Left renal pelvis (tissue), 4 donors: ENCODE measurements around the gene PGGT1B. TPM values are rescaled to one million over a fixed set of nuclear protein-coding genes. Genes with fewer than 3 reads are reported as not detected.

ENCODE experiments used
- DNase-seq, 4 donors: peaks; one replicate each; pipeline ENCODE4 v3.0.0-alpha.2; 2013; ENCODE audit warnings: low read depth in 4 of 4, low spot score in 3 of 4
- polyA plus RNA-seq, 4 donors: library from polyadenylated mRNA; unstranded; fragments of 120-200 nt; gene quantifications; one replicate each; pipeline ENCODE4 v1.2.1, GENCODE V29; 2013; ENCODE audit not compliant: insufficient read length in 4 of 4

The PGGT1B gene
- polyA plus RNA-seq, 4 donors = 25.8 to 41.8 (median 33.5) TPM

GRCh38 chr5:115186794-115187193 is 75.9 kb downstream of the PGGT1B start:
- no peak for DNase-seq

GRCh38 chr5:115184770-115185169 is 77.9 kb downstream of the PGGT1B start:
- DNase-seq = no peak

- DNase-seq = no peak
Observed at GRCh38 chr5:115181757-115182156, 80.9 kb downstream of the PGGT1B start.

- DNase-seq = no peak
Observed at GRCh38 chr5:115180165-115180709, 82.4 kb downstream of the PGGT1B start.

GRCh38 chr5:115179394-115180164 is 83.1 kb downstream of the PGGT1B start:
- DNase-seq = no peak

GRCh38 chr5:115179030-115179393 is 83.7 kb downstream of the PGGT1B start:
- no peak for DNase-seq

GRCh38 chr5:115170929-115171510 is 91.7 kb downstream of the PGGT1B start:
- no peak for DNase-seq

- no peak for DNase-seq
Observed at GRCh38 chr5:115170134-115170928, 92.3 kb downstream of the PGGT1B start.

- DNase-seq = peak; percentile 71 to 74 (median 71)
Observed at GRCh38 chr5:115169487-115170133, 93.1 kb downstream of the PGGT1B start, which contains the start of gene TRIM36. TRIM36 (minus strand) TSS chr5:115169908; CDS start chr5:115169634, 274 bp downstream.

- no peak for DNase-seq
Observed at GRCh38 chr5:115168829-115169486, 93.7 kb downstream of the PGGT1B start.

- no peak for DNase-seq
Observed at GRCh38 chr5:115166744-115167393, 95.8 kb downstream of the PGGT1B start.

GRCh38 chr5:115165790-115166189 is 96.9 kb downstream of the PGGT1B start:
- no peak for DNase-seq

- DNase-seq = no peak
Observed at GRCh38 chr5:115160975-115161475, 101.7 kb downstream of the PGGT1B start.

Other genes starting within 250 kb of the PGGT1B start
- gene TRIM36, start 93.0 kb downstream of the PGGT1B start, polyA plus RNA-seq = 1 to 10 TPM; 2.2 to 3.5 (median 3.0) TPM
- gene CCDC112, start 33.8 kb upstream of the PGGT1B start, polyA plus RNA-seq = 10 to 100 TPM in 3 of 4 donors, 1 to 10 TPM in 1; 5.8 to 18.7 (median 16.5) TPM